ENCODE results near the gene RNF144B. TPM values are rescaled to one million over a fixed set of nuclear protein-coding genes. Genes with fewer than 3 reads are reported as not detected.

Gene RNF144B
- total RNA-seq, 4 donors from 2014 or later: 8.4 to 47.0 (median 31.9) TPM

GRCh38 chr6:18367371-18367770 lies 19.8 kb upstream of the RNF144B start:
- in situ Hi-C loops (cut with MboI; ENCODE audit: low sequenced_read_pairs in 4 of 4) (no loop called here), intact Hi-C loops (cut with DNase I; ENCODE audit: low total_unique reads) (no loop called here)
- Histone ChIP-seq H3K27me3 (no peaks in the 10 kb centered on the region), H3K36me3 (no peaks in the 10 kb centered on the region), H3K4me3 (no peak overlapping the region), H3K9me3 (no peaks in the 10 kb centered on the region), H3K27ac (no peak overlapping the region), H3K4me1 (peaks cover 9 to 23% of the 10 kb centered on the region in 2 donors)
- TF ChIP-seq CTCF (IDR thresholded peaks at IDR 0.05 in 4 of 5, conservative IDR thresholded peaks at IDR 0.05 in 1 of 5) (no peak), POLR2A (IDR thresholded peaks at IDR 0.05) (no peak)
- no peak for ATAC-seq
- DNase-seq: no peak

GRCh38 chr6:18368277-18369105 lies 18.7 kb upstream of the RNF144B start:
- no peak for TF ChIP-seq CTCF (IDR thresholded peaks at IDR 0.05 in 4 of 5, conservative IDR thresholded peaks at IDR 0.05 in 1 of 5)
- TF ChIP-seq POLR2A (IDR thresholded peaks at IDR 0.05): no peak
- intact Hi-C loops (cut with DNase I; ENCODE audit: low total_unique reads): no loop called here
- H3K9me3 ChIP-seq: no peaks in the 10 kb centered on the region
- no peak for DNase-seq
- H3K27me3 ChIP-seq: no peaks in the 10 kb centered on the region
- peaks cover 2 to 12% of the 10 kb centered on the region in 2 donors for H3K4me1 ChIP-seq
- H3K4me3 ChIP-seq: no peak overlapping the region
- in situ Hi-C loops (cut with MboI; ENCODE audit: low sequenced_read_pairs in 4 of 4): no loop called here
- no peak overlapping the region for H3K27ac ChIP-seq
- no peak for ATAC-seq
- no peaks in the 10 kb centered on the region for H3K36me3 ChIP-seq

- peaks cover 3 to 11% of the 10 kb centered on the region in 2 donors for H3K4me1 ChIP-seq
- DNase-seq (no peak), ATAC-seq (peak; percentile 61)
- H3K9me3 ChIP-seq: no peaks in the 10 kb centered on the region
- H3K4me3 ChIP-seq: no peak overlapping the region
- H3K27me3 ChIP-seq: no peaks in the 10 kb centered on the region
- no peak for TF ChIP-seq POLR2A (IDR thresholded peaks at IDR 0.05)
- H3K36me3 ChIP-seq: no peaks in the 10 kb centered on the region
- in situ Hi-C loops (cut with MboI; ENCODE audit: low sequenced_read_pairs in 4 of 4): no loop called here
- peak overlapping the region in 3 of 4 donors; percentile 48 to 65 (median 60) for H3K27ac ChIP-seq
- intact Hi-C loops (cut with DNase I; ENCODE audit: low total_unique reads): no loop called here
Measured at GRCh38 chr6:18371010-18371409, 16.1 kb upstream of the RNF144B start.

- Histone ChIP-seq H3K27me3 (no peaks in the 10 kb centered on the region), H3K27ac (peak overlapping the region in 3 of 4 donors; percentile 48 to 65 (median 60)), H3K4me3 (no peak overlapping the region), H3K9me3 (no peaks in the 10 kb centered on the region), H3K36me3 (no peaks in the 10 kb centered on the region), H3K4me1 (peaks cover 3 to 11% of the 10 kb centered on the region in 2 donors)
- DNase-seq (no peak), ATAC-seq (no peak)
- in situ Hi-C loops (cut with MboI; ENCODE audit: low sequenced_read_pairs in 4 of 4): no loop called here
- no peak for TF ChIP-seq CTCF (IDR thresholded peaks at IDR 0.05 in 4 of 5, conservative IDR thresholded peaks at IDR 0.05 in 1 of 5)
- TF ChIP-seq POLR2A (IDR thresholded peaks at IDR 0.05): no peak
- intact Hi-C loops (cut with DNase I; ENCODE audit: low total_unique reads): no loop called here
Measured at GRCh38 chr6:18371656-18372055, 15.5 kb upstream of the RNF144B start.

GRCh38 chr6:18380158-18380836 lies 6.9 kb upstream of the RNF144B start:
- H3K36me3 ChIP-seq: no peaks in the 10 kb centered on the region
- intact Hi-C loops (cut with DNase I; ENCODE audit: low total_unique reads): no loop called here
- ATAC-seq: peak in 1 of 2 donors; percentile 19
- H3K27ac ChIP-seq: peak overlapping the region in 3 of 4 donors; percentile 48 to 90 (median 64)
- TF ChIP-seq CTCF (IDR thresholded peaks at IDR 0.05 in 4 of 5, conservative IDR thresholded peaks at IDR 0.05 in 1 of 5) (no peak), POLR2A (IDR thresholded peaks at IDR 0.05) (no peak)
- no peaks in the 10 kb centered on the region for H3K27me3 ChIP-seq
- in situ Hi-C loops (cut with MboI; ENCODE audit: low sequenced_read_pairs in 4 of 4): no loop called here
- no peaks in the 10 kb centered on the region for H3K9me3 ChIP-seq
- H3K4me1 ChIP-seq: peaks cover 7 to 22% of the 10 kb centered on the region in 2 donors
- peak overlapping the region in 2 of 4 donors; percentile 4 to 19 for H3K4me3 ChIP-seq
- no peak for DNase-seq
